HG02610 (cell line): Measurements from ENCODE around the gene ADI1.
"Not testable (repeated sequence)": the region's sequence is repeated elsewhere in the genome, so short reads cannot be mapped to it uniquely, and the experiment has no call there.

ENCODE experiments used
- ATAC-seq: cut with Tn5 transposase; IDR thresholded peaks from one replicate; pipeline ENCODE4 v1.9.1; 2021; ENCODE audit warnings: mild to moderate bottlenecking, moderate library complexity; ENCODE audit not compliant: unreplicated experiment

Gene ADI1

DNA sequence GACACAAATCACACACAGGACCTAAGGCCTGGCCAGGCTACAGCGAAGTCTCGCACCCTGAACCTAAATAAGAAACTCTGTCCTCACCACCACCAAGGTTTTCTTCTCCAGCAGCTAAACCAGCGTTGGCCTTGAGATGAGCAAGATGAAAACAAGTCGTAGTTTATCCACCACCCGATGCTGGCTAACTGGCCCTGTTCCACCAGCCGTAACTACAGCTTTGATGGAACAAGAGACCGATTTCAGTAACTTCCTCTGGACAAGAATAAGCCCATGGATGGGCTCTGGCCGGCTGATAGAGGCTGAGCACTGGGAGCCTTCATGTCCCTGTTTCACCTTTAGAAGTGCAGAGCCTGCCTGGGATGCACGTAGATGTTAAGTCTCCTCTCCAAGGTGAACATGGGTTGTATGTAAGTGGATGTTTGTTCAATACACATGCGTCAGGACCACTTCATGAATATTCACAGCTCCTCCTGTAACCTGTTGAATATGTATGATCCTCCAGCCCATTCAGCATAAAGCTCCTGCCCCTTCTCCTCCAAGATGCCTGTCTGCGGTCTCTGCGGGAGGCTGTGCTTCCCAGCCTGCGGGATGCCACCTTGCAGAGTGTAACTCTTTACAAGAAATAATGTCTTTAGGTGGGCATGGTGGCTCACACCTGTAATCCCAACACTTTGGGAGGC is 24.2 kb downstream of the ADI1 start:
- ATAC-seq = no peak

DNA sequence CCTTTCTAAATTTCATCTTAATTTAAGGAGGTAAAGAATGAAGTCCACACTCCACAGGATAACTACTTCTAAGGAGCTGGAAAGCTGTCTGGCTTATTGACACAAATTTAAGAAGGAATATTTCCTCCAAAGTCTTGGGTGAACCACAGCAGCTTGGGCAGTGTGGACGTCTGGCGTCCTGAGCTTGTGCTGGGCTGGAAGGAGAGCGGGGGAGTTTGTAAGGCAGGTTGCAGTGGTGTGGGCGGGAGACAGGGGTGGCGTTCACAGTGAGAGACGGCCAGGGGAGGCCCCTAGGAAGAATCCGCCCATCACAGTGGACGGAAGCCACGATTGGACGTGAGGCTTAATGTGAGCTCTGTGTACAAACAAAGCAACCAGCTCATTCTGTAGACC is 25.7 kb downstream of the ADI1 start:
- ATAC-seq = no peak

DNA sequence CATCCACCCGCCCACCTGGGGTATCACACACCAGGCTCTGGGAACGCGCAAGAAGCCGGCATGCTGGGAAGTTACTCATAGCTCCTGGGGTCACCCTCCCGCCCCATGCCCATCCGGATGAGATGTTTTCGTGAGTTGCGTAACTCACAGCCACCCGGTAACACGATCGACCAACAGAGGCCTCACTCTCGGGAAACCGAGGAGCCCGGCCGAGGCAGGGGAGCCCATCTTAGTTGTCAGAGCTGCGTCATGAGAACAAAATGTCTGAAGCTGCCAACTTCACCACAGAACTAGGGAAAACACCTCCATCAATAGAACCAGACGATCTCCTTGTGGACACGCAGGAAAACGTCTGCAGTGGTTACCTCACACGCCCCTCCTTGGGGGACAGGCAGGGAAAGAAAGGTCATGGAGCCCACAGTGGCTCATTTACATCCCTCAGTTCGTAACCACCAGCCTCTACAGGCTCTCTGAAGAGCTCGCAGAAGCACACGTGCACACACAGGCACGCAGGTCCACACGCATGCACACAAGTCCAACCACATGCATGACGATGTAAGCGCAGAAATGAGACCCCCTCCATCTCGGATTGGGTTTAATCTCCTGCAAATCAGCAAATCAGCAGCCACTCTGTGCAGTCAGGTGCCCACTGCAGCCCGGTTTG is 26.2 kb downstream of the ADI1 start:
- no peak for ATAC-seq

DNA sequence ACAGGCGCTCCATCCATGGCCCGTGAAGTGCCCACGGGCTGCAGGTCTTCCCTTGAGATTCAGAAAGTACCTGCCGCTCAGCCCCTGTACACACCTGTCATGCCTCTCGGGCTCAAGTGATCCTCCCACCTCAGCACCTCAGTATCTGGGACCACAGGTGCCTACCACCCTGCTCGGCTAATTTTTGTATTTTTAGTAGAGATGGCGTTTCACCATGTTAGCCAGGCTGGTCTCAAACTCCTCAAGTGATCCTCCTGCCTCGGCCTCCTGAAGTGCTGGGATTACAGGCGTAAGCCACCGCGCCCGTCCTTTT is 26.9 kb downstream of the ADI1 start:
- ATAC-seq = not testable (repeated sequence)

DNA sequence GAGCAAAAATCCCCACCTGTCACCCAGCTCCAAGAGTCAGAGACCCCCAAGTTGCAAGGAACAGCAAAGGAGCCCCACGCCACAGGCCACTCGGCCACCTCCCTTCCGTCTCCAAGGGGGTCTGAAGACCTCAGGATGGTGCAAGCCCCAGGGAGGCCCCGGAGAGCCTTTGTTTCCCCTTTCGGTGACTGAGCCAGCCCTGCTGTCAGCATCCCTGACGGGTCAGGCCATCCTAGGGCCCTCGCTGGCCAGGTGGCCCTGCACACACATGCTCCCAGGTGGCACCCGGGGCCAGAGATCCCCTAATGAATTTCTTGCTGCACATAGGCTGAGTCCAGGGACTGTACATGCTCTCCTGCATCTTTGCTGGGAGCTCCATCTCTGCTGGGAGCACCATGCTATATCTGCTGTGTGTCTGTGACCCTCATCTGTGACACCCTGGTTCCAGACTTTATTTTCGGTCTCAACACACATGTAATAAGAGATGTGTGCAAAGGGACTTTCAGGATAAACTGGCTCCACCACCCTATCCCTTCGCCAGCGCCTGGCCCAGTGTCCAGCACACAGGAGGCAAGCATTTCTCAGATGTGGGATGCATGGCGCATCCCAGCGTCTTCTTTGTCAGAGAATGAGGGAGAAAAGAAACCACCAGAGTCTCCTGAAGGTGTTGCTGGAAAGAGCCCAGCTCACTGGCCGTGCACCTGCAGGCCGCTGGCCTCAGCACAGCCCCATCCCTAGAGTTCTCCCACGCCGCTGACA is 27.4 kb downstream of the ADI1 start:
- ATAC-seq = no peak

DNA sequence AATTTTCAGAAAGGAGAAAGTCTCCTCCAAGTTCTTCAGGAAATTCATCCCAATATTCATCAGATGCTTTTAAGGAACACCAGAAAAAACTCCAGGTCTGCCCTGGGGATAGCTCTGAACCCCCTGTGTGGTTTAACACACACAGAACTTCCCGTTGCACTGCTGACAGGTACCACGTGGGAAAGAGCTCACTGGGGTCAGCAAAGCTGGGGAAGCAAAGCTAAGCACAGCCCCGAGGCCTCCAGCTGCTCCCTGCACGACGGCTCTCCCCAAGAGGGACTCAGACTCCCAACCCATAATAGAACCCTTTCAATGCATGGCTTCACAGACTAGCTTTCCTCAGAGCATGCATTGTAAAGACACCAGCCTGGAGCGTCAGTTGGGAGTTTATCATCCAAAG is 28.0 kb downstream of the ADI1 start:
- no peak for ATAC-seq

DNA sequence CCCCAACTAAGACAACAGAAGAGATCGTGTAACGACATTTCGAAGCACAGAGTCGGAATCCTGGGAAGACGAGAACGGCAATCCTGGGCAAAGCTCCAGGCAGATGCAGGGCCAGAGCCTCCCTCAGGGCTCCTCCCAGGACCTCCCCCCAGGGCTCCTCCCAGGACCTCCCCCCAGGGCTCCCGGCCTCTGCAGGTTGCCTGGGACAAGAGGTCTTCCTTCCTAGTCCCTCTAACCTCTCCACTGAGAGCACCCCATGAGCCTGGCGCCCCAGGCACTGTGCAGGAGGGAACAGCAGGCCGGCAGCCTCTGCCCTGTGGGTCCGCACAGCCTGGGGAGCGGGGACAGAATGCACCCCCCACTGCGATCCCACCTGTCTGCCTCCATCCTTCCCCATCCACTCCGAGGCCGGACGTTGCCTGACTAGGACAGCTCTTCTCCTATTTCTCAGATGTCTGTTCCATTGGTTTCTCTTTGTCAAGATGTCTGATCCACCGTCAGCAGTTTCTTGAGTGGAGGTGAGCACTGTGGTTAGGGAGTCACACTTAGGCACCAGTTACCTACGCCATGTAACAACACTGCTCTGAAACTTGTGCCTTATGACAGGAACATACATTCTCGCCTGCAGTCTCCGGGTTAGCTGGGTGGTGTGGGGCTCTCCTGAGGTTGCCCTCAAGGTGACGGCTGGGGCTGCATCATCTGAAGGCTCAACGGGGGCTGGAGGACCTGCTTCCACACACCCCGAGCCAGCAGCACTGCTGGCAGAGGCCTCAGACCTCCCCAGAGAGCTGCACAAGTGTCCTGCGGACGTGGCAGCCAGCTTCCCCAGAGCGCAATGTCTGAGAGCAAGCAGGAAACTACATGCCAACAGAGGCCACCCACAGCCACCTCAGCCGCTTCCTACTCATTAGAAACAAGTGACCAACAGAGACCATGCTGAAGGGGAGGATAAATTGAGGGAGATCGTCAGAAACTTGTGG is 28.9 kb downstream of the ADI1 start:
- no peak for ATAC-seq

DNA sequence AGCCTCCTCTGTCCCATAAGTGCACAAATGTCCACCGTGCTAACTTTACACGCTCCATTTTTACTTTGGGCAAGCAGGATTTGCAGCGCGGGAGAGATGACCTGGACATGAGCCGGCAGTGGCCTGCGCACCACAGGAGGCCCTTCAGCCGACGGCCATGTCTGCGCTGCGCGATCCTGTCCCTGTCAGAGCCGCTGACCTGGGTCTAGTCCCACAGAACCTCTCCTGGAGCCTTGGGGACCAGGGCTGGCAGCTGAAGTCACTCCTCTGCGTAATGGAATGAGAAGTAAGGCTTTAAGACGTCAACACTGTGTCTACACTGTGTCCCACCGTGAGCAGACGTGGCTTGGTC is 29.6 kb downstream of the ADI1 start:
- ATAC-seq = no peak

DNA sequence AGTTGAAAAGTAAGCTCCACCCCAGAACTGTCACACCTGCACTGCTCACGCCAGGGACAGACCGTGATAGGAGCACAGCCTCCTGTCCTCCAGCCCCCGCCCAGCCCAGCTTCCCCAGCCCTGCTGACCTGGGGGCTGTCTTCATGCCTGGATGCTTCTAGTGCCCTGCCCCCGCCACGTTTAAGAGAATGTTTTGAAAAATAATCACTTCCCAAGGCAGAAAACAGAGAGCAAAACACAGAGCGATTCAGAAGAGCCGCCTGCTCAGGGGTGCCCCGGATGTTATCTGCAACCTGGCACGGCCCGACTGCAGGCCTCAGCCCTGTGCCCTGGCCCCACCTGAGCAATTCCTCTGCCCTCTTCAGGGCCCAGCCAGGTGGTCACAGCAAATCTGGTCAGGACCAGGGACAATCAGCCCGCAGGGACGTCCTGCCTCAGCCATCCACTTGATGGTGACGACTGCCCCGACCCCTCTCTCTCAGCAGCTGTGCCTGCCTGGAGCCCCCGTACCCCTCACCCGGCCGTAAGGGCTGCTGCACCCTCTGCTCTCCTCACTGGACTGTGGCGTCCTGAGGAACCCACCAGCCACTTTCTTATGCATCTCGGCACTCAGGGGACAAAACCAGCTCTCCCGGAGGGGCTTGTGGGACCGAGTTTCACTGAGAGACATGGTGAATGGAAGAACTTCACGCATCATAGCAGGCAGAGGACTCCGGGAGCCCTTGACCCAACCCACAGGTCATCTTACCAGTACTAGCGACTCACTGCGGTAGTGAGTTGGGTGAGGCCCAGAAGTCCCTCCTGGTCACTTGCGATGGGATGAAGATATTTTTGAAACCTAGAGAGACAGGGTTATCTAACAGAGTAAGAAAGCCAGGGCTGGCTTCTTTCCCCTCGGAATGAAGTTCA is 30.2 kb downstream of the ADI1 start:
- ATAC-seq = no peak

DNA sequence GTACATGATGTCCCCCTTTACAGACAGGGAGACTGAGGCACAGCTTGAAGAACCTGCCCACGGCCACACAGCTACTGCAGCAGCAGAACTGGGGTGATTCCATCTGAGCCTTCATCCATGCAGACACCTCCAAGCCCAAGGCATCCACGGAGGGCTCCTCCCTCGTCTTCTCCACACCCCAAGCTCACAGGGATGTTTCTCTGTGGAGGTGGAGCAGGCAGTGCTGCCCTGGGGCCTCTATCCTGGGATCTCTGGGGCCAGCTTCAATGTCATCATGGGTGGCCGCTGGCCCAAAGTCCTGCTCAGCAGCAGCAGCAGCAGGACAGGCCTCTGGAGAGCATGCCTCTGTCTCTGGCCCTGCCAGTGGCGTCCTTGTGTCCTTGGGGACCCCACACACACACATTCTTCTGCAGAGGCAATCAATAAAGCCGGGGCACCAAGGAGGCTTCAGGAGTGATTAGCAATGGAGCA is 31.2 kb downstream of the ADI1 start:
- ATAC-seq = no peak

DNA sequence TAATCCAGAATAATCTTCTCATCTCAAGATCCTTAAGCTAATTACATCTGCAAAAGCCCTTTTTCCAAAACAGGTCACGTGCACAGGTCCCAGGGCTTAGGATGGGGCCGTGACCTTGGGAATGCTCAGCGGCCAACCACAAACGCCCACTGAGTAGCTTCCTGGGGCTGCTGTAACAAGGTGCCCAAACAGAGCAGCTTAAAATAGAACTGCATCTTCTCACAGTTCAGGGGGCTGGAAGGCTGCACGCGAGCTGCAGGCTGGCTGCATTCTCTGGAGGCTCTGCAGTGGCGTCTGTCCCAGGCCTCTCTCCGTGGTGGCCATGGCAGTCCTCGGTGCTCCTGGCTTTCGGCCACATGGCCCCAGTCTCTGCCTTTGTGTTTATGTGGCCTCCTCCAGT is 31.9 kb downstream of the ADI1 start:
- no peak for ATAC-seq

DNA sequence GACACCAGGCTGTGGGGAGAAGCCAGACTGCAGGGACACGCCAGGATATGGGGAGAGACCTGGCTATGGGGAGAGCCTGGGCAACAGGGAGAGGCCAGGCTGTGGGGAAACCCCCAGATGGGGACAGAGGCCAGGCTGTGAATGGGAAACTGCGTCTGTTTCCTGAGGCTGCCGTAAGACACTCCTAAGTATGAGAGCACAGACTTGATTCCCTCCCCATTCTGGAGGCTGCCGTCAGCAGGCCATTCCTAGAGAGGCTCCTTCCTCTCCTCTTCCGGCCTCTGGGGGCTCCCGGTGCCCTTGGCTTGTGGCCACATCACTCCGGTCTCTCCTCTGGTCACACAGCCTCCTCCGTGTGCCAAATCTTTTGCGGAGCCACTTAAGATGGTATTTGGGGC is 32.3 kb downstream of the ADI1 start:
- ATAC-seq = no peak

DNA sequence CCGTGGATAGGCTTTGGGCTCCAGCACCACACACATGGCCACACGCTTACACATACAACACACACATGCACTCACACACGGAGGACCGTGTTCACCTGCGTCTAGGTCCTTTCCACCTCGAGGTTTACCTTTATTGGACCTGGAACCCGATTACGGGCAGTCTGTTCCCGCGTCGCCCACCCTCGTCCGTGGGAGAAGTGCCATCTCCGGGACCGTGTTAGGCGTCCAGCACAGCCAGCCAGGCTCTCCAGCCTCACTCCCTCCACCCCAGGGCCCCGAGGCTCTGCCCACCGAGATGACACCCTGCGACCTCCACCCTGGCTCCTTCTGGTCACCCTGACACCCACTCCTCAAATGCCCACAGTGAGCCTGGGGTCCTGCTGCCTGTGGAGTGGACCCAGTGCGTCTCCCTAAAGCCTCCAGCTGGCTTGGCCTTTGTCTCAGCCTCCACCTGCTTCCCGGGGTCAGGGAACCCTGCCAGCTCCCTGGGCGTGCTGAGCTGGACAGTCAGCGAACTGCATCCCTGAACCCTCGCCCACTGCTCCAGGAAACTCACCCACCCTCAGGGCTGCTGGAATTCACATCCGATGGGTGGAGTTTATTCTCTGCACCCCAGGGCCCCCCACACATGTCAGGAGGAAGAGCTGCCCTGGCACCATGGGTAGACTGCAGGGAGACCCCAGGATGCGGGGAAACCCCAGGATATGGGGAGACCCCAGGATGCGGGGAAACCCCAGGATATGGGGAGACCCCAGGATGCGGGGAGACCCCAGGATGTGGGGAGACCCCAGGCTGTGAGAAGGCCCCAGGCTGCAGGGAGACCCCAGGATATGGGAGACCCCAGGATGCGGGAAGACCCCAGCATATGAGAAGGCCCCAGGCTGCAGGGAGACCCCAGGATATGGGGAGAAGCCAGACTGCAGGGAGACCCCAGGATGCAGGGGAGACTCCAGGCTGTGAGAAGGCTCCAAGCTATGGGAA is 33.0 kb downstream of the ADI1 start:
- no peak for ATAC-seq

DNA sequence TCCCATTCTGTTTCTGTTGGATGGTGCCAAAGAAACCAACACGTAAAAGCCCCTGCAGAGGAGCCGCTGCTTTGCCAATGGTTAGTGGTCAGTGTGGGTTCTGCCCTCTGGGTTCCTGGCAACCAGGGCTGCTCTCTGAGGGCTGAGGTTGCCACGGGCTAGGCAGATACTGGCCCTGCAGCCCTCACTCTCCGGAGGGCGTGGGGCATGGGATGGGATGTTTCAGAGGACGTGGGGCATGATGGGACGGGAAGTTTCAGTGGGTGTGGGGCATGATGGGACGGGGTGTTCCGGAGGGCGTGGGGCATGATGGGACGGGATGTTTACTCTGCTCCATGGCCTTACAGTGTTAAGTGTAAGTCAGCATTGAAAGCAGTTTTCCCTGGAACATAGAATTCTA is 34.2 kb downstream of the ADI1 start:
- no peak for ATAC-seq

DNA sequence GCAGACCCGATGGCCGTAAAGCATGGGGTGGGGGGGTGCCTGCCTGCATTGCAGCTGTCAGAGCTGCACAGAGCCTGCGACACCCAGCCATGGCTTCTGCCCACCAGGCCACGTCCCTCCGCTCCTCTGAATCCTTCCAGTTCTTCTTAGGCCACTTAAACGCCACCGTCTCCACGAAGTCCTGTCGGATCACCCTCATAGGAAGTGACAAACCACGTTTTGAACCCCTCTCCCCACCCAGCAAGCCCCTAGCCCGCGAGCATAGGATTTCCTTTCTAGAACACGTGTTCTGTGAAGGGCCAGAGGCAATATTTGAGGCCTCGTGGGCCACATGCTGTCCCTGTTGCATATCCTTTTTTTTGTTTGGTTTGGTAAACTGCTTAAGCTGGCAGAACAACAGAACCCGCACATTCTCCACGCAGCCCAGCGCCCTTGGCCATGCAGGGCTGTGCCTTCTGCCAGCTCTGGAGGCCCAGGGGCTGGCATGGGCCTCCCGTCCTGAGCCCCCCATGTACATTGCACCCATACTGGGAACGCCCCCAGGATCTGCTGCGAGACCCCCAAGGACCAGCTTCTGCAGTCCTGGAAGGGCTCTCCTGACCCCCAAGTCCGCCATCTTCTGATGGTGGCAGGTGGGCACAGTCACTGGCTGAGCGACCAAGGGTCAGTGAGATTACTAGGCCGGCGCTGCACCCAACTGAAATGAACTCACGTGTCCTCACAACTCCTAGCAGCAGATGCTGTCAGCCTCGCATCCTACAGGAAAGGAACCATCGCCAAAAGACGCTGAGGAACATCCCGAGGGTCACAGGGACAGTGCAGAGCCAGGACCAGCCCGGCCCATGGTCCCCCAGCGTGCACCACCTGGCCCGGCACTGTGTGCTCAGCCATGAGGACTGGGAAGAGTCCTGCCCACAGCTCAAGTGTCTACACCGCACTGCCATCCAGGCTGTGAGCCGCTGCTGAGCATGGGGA is 35.1 kb downstream of the ADI1 start:
- ATAC-seq = no peak

DNA sequence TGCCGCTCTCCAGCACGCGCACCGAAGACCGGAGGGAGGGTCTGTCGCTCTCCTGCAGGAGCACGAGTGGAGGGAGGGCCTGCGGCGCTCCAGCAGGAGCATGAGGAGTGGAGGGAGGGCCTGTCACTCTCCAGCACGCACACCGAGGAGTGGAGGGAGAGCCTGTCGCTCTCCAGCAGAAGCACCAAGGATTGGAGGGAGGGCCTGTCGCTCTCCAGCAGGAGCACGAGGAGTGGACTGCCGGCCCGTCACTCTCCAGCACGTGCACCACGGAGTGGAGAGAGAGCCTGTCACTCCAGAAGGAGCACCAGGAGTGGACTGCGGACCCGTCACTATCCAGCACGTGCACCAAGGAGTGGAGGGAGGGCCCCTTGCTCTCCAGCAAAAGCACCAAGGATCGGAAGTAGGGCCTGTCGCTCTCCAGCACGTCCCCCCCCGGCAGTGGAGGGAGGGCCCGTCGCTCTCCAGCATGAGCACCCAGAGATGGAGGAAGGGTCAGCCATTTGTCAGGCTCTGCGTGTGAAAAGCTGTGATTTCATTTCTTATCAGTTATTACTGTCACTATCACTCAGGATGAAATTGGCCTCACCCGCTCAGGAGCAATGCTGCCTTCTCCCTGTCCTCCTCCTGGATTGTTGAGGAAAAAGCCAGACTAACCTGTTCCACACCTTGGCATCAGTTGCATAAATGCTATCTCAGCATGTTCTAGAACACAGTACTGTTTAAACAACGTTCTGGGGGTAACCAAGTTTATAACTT is 35.9 kb downstream of the ADI1 start:
- no peak for ATAC-seq

DNA sequence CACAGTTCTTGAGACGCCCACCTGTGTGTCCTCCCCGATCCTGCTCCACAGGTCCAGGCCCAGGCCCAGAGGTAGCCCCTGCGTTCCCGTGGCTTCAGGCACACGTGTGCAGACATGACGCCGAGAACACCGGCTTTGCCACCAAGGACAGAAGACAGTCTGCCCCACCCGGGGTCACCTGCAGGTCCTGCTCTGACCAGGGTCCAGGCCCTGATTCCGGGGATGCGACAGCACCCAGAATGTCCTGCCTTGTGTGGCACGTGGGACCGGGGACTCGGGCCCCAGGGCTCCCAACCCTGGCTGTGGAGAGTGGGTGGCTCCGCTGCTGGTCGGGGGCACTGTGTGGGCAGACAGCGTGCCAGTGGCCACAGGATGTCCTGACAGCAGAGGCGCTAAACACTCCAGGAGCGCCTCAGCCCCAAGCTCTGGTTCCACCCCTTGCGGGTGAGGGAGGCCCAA is 36.9 kb downstream of the ADI1 start:
- no peak for ATAC-seq
